H9 (cell line): ENCODE data around the gene MTSS2. TPM values are rescaled to one million over a fixed set of nuclear protein-coding genes. Genes with fewer than 3 reads are reported as not detected.
A peak's percentile ranks its signal among the peaks of the same experiment; 100 is the strongest.

Source experiments
- DNase-seq: peaks from one replicate; pipeline ENCODE4 v3.0.0-alpha.2; 2017
- H2AFZ ChIP-seq: one replicate; pipeline ENCODE4 v1.6.1; 2013; ENCODE audit warnings: mild to moderate bottlenecking, low read length, control low read depth, moderate library complexity
- H2AK5ac ChIP-seq: 2 replicates; pipeline ENCODE4 v1.6.1; 2013; ENCODE audit warnings: low read length, control low read depth, mixed read lengths; ENCODE audit not compliant: insufficient read length
- H2BK120ac ChIP-seq: one replicate; pipeline ENCODE4 v1.6.1; 2013; ENCODE audit warnings: low read depth, mild to moderate bottlenecking, low read length, control low read depth, inconsistent platforms; ENCODE audit not compliant: poor library complexity, severe bottlenecking
- H2BK12ac ChIP-seq: 2 replicates; pipeline ENCODE4 v1.6.1; 2013; ENCODE audit warnings: low read length, control low read depth, mixed read lengths, low read depth; ENCODE audit not compliant: insufficient read length
- H2BK15ac ChIP-seq: 2 replicates; pipeline ENCODE4 v1.6.1; 2013; ENCODE audit warnings: low read depth, low read length, control low read depth
- H2BK20ac ChIP-seq: one replicate; pipeline ENCODE4 v1.6.1; 2013; ENCODE audit warnings: low read depth, mild to moderate bottlenecking, low read length, control low read depth, inconsistent platforms; ENCODE audit not compliant: poor library complexity, severe bottlenecking
- H2BK5ac ChIP-seq: 2 replicates; pipeline ENCODE4 v1.6.1; 2013; ENCODE audit warnings: low read length, control low read depth, mixed read lengths; ENCODE audit not compliant: insufficient read length
- H3K14ac ChIP-seq: 2 replicates; pipeline ENCODE4 v1.6.1; 2013; ENCODE audit warnings: low read length, control low read depth; ENCODE audit not compliant: insufficient read depth
- H3K18ac ChIP-seq: 2 replicates; pipeline ENCODE4 v1.6.1; 2013; ENCODE audit warnings: low read depth, mild to moderate bottlenecking, mixed read lengths, low read length, control low read depth; ENCODE audit not compliant: insufficient read length
- H3K23ac ChIP-seq: 2 replicates; pipeline ENCODE4 v1.6.1; 2013; ENCODE audit warnings: low read length, control low read depth, mixed read lengths, low read depth; ENCODE audit not compliant: insufficient read length
- H3K23me2 ChIP-seq: 2 replicates; pipeline ENCODE4 v1.6.1; 2013; ENCODE audit warnings: low read depth, mild to moderate bottlenecking, mixed read lengths, low read length, control low read depth; ENCODE audit not compliant: insufficient read length, poor library complexity, severe bottlenecking
- H3K27ac ChIP-seq: 2 replicates; pipeline ENCODE4 v1.5.1; 2013; ENCODE audit warnings: low read length, control low read depth, mixed read lengths, low read depth; ENCODE audit not compliant: insufficient read length
- H3K27me3 ChIP-seq: 2 replicates; pipeline ENCODE4 v1.6.1; 2013; ENCODE audit warnings: low read length, control low read depth, inconsistent platforms; ENCODE audit not compliant: insufficient read depth
- H3K4ac ChIP-seq: 2 replicates; pipeline ENCODE4 v1.6.1; 2013; ENCODE audit warnings: low read depth, mild to moderate bottlenecking, control low read depth, inconsistent platforms, low read length, moderate library complexity
- H3K4me1 ChIP-seq: 2 replicates; pipeline ENCODE4 v1.6.1; 2013; ENCODE audit warnings: low read length, control low read depth, inconsistent platforms; ENCODE audit not compliant: insufficient read depth
- H3K4me2 ChIP-seq: 2 replicates; pipeline ENCODE4 v1.6.1; 2013; ENCODE audit warnings: low read length, control low read depth, mixed read lengths; ENCODE audit not compliant: insufficient read length, insufficient read depth
- H3K56ac ChIP-seq: 2 replicates; pipeline ENCODE4 v1.6.1; 2013; ENCODE audit warnings: low read depth, mild to moderate bottlenecking, mixed read lengths, low read length, control low read depth; ENCODE audit not compliant: insufficient read length
- H3K79me1 ChIP-seq: 2 replicates; pipeline ENCODE4 v1.6.1; 2013; ENCODE audit warnings: low read depth, mild to moderate bottlenecking, moderate library complexity, low read length, control low read depth, inconsistent platforms; ENCODE audit not compliant: insufficient read depth, poor library complexity, severe bottlenecking
- H3K79me2 ChIP-seq: 2 replicates; pipeline ENCODE4 v1.6.1; 2013; ENCODE audit warnings: low read length, control low read depth, inconsistent platforms; ENCODE audit not compliant: insufficient read depth
- H3K9ac ChIP-seq: 2 replicates; pipeline ENCODE4 v1.6.1; 2013; ENCODE audit warnings: low read length, control low read depth, mixed read lengths; ENCODE audit not compliant: insufficient read length; ENCODE audit errors: extremely low read depth
- H3K9me3 ChIP-seq: one replicate; pipeline ENCODE4 v1.6.1; 2013; ENCODE audit warnings: low read depth, low read length, inconsistent platforms; ENCODE audit not compliant: control insufficient read depth
- H3T11ph ChIP-seq: one replicate; pipeline ENCODE4 v1.6.1; 2013; ENCODE audit warnings: mild to moderate bottlenecking, low read length, control low read depth, inconsistent platforms
- H4K20me1 ChIP-seq: one replicate; pipeline ENCODE4 v1.6.1; 2013; ENCODE audit not compliant: control insufficient read depth, insufficient read length, insufficient read depth
- H4K5ac ChIP-seq: 2 replicates; pipeline ENCODE4 v1.6.1; 2013; ENCODE audit warnings: low read depth, mild to moderate bottlenecking, mixed read lengths, low read length, control low read depth; ENCODE audit not compliant: insufficient read length
- H4K8ac ChIP-seq: replicated peaks from 2 replicates; pipeline ENCODE4 v1.6.1; 2013; ENCODE audit warnings: low read length, control low read depth, mixed read lengths, low read depth; ENCODE audit not compliant: insufficient read length
- H4K91ac ChIP-seq: 2 replicates; pipeline ENCODE4 v1.6.1; 2013; ENCODE audit warnings: low read depth, mild to moderate bottlenecking, moderate library complexity, mixed read lengths, low read length, control low read depth; ENCODE audit not compliant: insufficient read length
- H3K27ac Mint-ChIP-seq, 3 experiments: 2 replicates in 2 of 3; 3 replicates in 1 of 3; pipeline ENCODE4 v1.8.0; 2020 to 2021; ENCODE audit warnings: mixed read lengths in 3 of 3, mild to moderate bottlenecking in 1 of 3, moderate library complexity in 1 of 3
- H3K27me3 Mint-ChIP-seq: 2 replicates; pipeline ENCODE4 v1.8.0; 2021; ENCODE audit warnings: low read depth, mild to moderate bottlenecking, moderate library complexity, mixed read lengths
- H3K36me3 Mint-ChIP-seq, 3 experiments: 2 replicates in 2 of 3; 3 replicates in 1 of 3; pipeline ENCODE4 v1.8.0; 2020 to 2021; ENCODE audit warnings: low read depth in 3 of 3, mixed read lengths in 3 of 3; ENCODE audit not compliant: insufficient read depth in 1 of 3
- H3K4me1 Mint-ChIP-seq, 2 experiments: 2 replicates each; pipeline ENCODE4 v1.8.0; 2020; ENCODE audit warnings: mixed read lengths in 2 of 2
- H3K4me3 Mint-ChIP-seq, 2 experiments: 2 replicates in 1 of 2; 3 replicates in 1 of 2; pipeline ENCODE4 v1.8.0; 2020 to 2021; ENCODE audit warnings: mild to moderate bottlenecking in 2 of 2, mixed read lengths in 2 of 2, moderate library complexity in 1 of 2
- H3K9me3 Mint-ChIP-seq, 2 experiments: 2 replicates in 1 of 2; 3 replicates in 1 of 2; pipeline ENCODE4 v1.8.0; 2020; ENCODE audit warnings: mild to moderate bottlenecking in 2 of 2, mixed read lengths in 2 of 2, moderate library complexity in 1 of 2
- WGBS: extraction: QIAGEN DNeasy Blood & Tissue Kit; methylation state at CpG from one replicate; pipeline ENCODE4 v1.1.7; 2013; ENCODE audit warnings: missing lambda C conversion rate, low lambda C conversion rate, mixed read lengths; ENCODE audit not compliant: insufficient read length; ENCODE audit errors: extremely low coverage; 5-methylcytosine and 5-hydroxymethylcytosine counted together
- total RNA-seq: library from RNA; stranded (reverse); gene quantifications from 2 replicates; pipeline ENCODE4 v1.2.1, GENCODE V29; 2021
- TF ChIP-seq, protein P1 (sequence below): fragments of 200-600 bp; sonication (generic); conservative IDR thresholded peaks from 3 replicates; pipeline ENCODE4 v1.8.0; 2021; ENCODE audit warnings: antibody characterized with exemption, mild to moderate bottlenecking

MTSS2 gene
- total RNA-seq, 1 experiment from 2014 or later: 41.0 TPM

DNA sequence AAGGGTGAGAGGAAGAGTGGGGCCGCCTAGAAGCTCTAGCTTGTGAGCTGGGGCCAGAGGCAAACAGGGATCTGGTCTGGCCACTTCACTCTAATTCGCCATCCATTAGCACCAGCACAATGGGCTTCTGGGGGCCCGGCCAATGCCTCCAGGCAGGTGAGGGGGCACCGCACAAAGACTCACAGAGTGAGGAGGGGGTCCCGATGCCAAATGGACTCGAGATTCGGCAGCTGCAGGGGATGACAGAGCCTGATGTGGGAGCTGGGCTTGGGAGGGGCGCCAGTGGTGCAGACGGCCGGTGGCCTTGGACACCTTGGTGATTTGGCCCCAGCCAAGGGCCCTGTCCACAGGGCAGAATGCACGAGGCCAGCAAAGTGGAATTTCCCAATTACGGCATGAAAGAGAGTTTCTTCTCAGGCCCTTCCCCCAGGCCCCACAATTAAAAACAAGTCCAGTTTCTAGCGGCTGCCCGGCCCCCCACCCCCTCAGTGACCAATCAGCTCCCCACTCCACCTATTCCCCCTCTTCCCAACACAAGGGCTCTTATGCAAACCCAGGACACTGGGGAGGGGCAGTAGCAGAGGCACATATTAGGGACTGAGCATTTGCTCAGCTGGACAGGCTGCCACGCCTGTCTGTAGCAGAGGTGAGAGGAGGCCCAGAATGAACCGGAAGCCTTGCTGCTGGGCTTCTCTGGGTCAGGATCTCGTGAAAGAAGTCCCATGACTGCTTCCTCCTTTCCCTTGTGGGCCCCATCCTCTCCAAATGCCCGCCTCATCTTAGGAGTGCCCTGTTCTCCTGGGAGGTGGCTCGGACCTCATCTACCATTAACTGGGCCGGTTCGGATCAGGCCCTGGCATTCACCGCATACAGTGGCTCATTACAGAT is 39.4 kb upstream of the MTSS2 start:
- Histone ChIP-seq H2BK12ac (no peak overlapping the region), H3K4ac (no peak overlapping the region), H3K14ac (no peak overlapping the region), H3T11ph (no peak overlapping the region), H2BK20ac (no peak overlapping the region), H3K56ac (no peak overlapping the region), H3K79me1 (no peaks in the 10 kb centered on the region), H3K4me2 (no peak overlapping the region), H4K91ac (no peak overlapping the region), H4K5ac (no peak overlapping the region), H2BK15ac (no peak overlapping the region), H4K8ac (no peak overlapping the region), H4K20me1 (no peaks in the 10 kb centered on the region), H2BK120ac (no peak overlapping the region), H3K9ac (no peak overlapping the region), H3K9me3 (no peaks in the 10 kb centered on the region), H3K23me2 (no peaks in the 10 kb centered on the region), H3K18ac (no peak overlapping the region), H2AK5ac (no peak overlapping the region), H3K23ac (no peak overlapping the region), H2AFZ (no peak overlapping the region), H2BK5ac (no peak overlapping the region), H3K27ac (no peak overlapping the region), H3K27me3 (no peaks in the 10 kb centered on the region), H3K79me2 (no peaks in the 10 kb centered on the region), H3K4me1 (no peaks in the 10 kb centered on the region)
- Mint-ChIP-seq H3K4me1 (peaks cover 4 to 18% of the 10 kb centered on the region in 2 experiments; a peak in 3 of 4 replicates), H3K36me3 (peaks cover 14 to 35% (median 26%) of the 10 kb centered on the region in 3 experiments), H3K27me3 (no peaks in the 10 kb centered on the region), H3K27ac (peak overlapping the region; percentile 68 to 88 (median 77); a peak in 5 of 7 replicates), H3K4me3 (no peak overlapping the region), H3K9me3 (no peaks in the 10 kb centered on the region)
- TF ChIP-seq, protein P1, sequence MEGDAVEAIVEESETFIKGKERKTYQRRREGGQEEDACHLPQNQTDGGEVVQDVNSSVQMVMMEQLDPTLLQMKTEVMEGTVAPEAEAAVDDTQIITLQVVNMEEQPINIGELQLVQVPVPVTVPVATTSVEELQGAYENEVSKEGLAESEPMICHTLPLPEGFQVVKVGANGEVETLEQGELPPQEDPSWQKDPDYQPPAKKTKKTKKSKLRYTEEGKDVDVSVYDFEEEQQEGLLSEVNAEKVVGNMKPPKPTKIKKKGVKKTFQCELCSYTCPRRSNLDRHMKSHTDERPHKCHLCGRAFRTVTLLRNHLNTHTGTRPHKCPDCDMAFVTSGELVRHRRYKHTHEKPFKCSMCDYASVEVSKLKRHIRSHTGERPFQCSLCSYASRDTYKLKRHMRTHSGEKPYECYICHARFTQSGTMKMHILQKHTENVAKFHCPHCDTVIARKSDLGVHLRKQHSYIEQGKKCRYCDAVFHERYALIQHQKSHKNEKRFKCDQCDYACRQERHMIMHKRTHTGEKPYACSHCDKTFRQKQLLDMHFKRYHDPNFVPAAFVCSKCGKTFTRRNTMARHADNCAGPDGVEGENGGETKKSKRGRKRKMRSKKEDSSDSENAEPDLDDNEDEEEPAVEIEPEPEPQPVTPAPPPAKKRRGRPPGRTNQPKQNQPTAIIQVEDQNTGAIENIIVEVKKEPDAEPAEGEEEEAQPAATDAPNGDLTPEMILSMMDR: no peak
- DNase-seq: no peak
- WGBS: no CpG with 5 or more reads among the region's 22 CpGs
